Medulla oblongata (tissue), 1 donor: Measurements from ENCODE around the gene LRRC43.
"Not testable (repeated sequence)": the region's sequence is repeated elsewhere in the genome, so short reads cannot be mapped to it uniquely, and the experiment has no call there.

Experiments
- DNase-seq: peaks from one replicate; pipeline ENCODE4 v3.0.0-alpha.2; 2015; ENCODE audit errors: extremely low spot score

Gene LRRC43

GRCh38 chr12:122190842-122191668, 8.1 kb downstream of the LRRC43 start:
- peak; percentile 32 for DNase-seq

GRCh38 chr12:122192441-122192840, 9.5 kb downstream of the LRRC43 start:
- DNase-seq, result no peak

GRCh38 chr12:122194804-122195203, 11.9 kb downstream of the LRRC43 start:
- DNase-seq, result no peak

GRCh38 chr12:122195405-122195804, 12.5 kb downstream of the LRRC43 start:
- no peak for DNase-seq

- no peak for DNase-seq
Measured at GRCh38 chr12:122197612-122197966, 14.7 kb downstream of the LRRC43 start.

- DNase-seq, result no peak
Measured at GRCh38 chr12:122199484-122200355, 16.8 kb downstream of the LRRC43 start.

GRCh38 chr12:122200541-122201175, 17.7 kb downstream of the LRRC43 start:
- DNase-seq, result no peak

- no peak for DNase-seq
Measured at GRCh38 chr12:122201381-122201780, 18.5 kb downstream of the LRRC43 start.

- no peak for DNase-seq
Measured at GRCh38 chr12:122202017-122202416, 19.1 kb downstream of the LRRC43 start.

- DNase-seq, result not testable (repeated sequence)
Measured at GRCh38 chr12:122202811-122203210, 19.9 kb downstream of the LRRC43 start.

- DNase-seq, result no peak
Measured at GRCh38 chr12:122203301-122204166, 20.6 kb downstream of the LRRC43 start, which contains the start of gene B3GNT4. B3GNT4 (plus strand) TSS chr12:122203709; CDS start chr12:122204619, 910 bp downstream.

GRCh38 chr12:122204167-122205052, 21.5 kb downstream of the LRRC43 start:
- DNase-seq, result no peak

GRCh38 chr12:122205053-122205925, 22.4 kb downstream of the LRRC43 start:
- no peak for DNase-seq

GRCh38 chr12:122206111-122206881, 23.4 kb downstream of the LRRC43 start:
- DNase-seq, result no peak

- DNase-seq, result no peak
Measured at GRCh38 chr12:122206976-122207375, 24.1 kb downstream of the LRRC43 start.

- no peak for DNase-seq
Measured at GRCh38 chr12:122207391-122207790, 24.5 kb downstream of the LRRC43 start.

GRCh38 chr12:122208073-122208820, 25.3 kb downstream of the LRRC43 start:
- DNase-seq, result no peak

- DNase-seq, result no peak
Measured at GRCh38 chr12:122215771-122216170, 32.8 kb downstream of the LRRC43 start.
